Endodermal cell (in vitro differentiated cells): ENCODE measurements around the gene AZIN2. TPM values are rescaled to one million over a fixed set of nuclear protein-coding genes. Genes with fewer than 3 reads are reported as not detected.

Experiments used
- DNase-seq: peaks from one replicate; pipeline ENCODE4 v3.0.0-alpha.2; 2017
- H3K27ac ChIP-seq: 2 replicates; pipeline ENCODE4 v1.5.1; 2013; ENCODE audit warnings: mild to moderate bottlenecking, low read depth, low read length, moderate library complexity
- H3K27me3 ChIP-seq: 2 replicates; pipeline ENCODE4 v1.6.1; 2013; ENCODE audit warnings: mild to moderate bottlenecking, low read length, moderate library complexity; ENCODE audit not compliant: insufficient read depth, control insufficient read depth, poor library complexity, severe bottlenecking
- H3K36me3 ChIP-seq: 2 replicates; pipeline ENCODE4 v1.7.0; 2013; ENCODE audit warnings: mild to moderate bottlenecking, low read length, moderate library complexity; ENCODE audit not compliant: control insufficient read depth, insufficient read depth
- H3K4me1 ChIP-seq: one replicate; pipeline ENCODE4 v1.7.0; 2013; ENCODE audit warnings: low read length; ENCODE audit not compliant: control insufficient read depth, insufficient read depth
- H3K4me3 ChIP-seq: 2 replicates; pipeline ENCODE4 v1.5.1; 2013; ENCODE audit warnings: mild to moderate bottlenecking, low read length, moderate library complexity
- H3K9ac ChIP-seq: 2 replicates; pipeline ENCODE4 v1.6.1; 2013; ENCODE audit warnings: mild to moderate bottlenecking, low read length, moderate library complexity; ENCODE audit not compliant: poor library complexity, severe bottlenecking; ENCODE audit errors: extremely low read depth
- H3K9me3 ChIP-seq: 2 replicates; pipeline ENCODE4 v1.6.1; 2013; ENCODE audit warnings: mild to moderate bottlenecking, low read length, moderate library complexity; ENCODE audit not compliant: control insufficient read depth
- H3K27ac Mint-ChIP-seq: 2 replicates; pipeline ENCODE4 v1.8.0; 2020; ENCODE audit warnings: mixed read lengths
- H3K27me3 Mint-ChIP-seq: 2 replicates; pipeline ENCODE4 v1.8.0; 2021; ENCODE audit warnings: mild to moderate bottlenecking, mixed read lengths; ENCODE audit not compliant: insufficient read depth
- H3K36me3 Mint-ChIP-seq: 2 replicates; pipeline ENCODE4 v1.8.0; 2020; ENCODE audit warnings: low read depth, mixed read lengths
- H3K4me1 Mint-ChIP-seq: 2 replicates; pipeline ENCODE4 v1.8.0; 2020; ENCODE audit warnings: mixed read lengths
- H3K4me3 Mint-ChIP-seq: 2 replicates; pipeline ENCODE4 v1.8.0; 2020; ENCODE audit warnings: mild to moderate bottlenecking, moderate library complexity, mixed read lengths
- H3K9me3 Mint-ChIP-seq: 2 replicates; pipeline ENCODE4 v1.8.0; 2020; ENCODE audit warnings: mild to moderate bottlenecking, mixed read lengths
- CTCF ChIP-seq: fragments of 200-600 bp; sonication (generic); conservative IDR thresholded peaks from 2 replicates; pipeline ENCODE4 v1.5.0; 2021; ENCODE audit warnings: antibody characterized with exemption, mild to moderate bottlenecking
- WGBS, 2 experiments: methylation state at CpG; one replicate each; pipeline versions ENCODE4 v1.1.5 to v1.1.7; 2013; ENCODE audit warnings: missing lambda C conversion rate in 2 of 2, mixed read lengths in 1 of 2; ENCODE audit not compliant: insufficient coverage in 1 of 2, insufficient read length in 1 of 2; 5-methylcytosine and 5-hydroxymethylcytosine counted together
- total RNA-seq, 2 donors: library from RNA; stranded (reverse); fragmentation: NEBNext Ultra II Directional in 1 of 2; extraction: Animal tissue kit (Norgen Biotek cat#: 25700) in 1 of 2; gene quantifications; 2 replicates in 1 of 2; 3 replicates in 1 of 2; pipeline ENCODE4 v1.2.1, GENCODE V29; 2021

Gene AZIN2
- total RNA-seq, 2 donors from 2014 or later = 1.7 to 3.0 TPM

DNA sequence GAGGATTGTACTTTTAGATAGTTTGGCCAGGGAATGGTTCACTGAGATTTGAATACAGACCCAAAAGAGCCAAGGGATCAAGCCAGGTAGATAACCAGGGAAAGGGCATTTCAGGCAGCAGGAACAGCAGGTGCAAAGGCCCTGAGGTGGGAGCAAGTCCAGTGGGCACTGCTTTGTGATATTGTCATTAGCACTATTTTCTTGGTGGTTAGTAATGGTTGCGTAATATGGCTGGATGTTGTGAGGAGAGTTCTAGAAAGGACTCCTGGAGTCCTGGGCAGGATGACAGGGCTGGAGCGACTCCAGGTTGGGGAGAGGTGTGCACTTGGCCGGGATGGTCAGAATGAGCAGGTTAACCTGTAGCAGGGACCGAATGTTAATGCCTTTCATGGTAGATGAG is 4.4 kb downstream of the AZIN2 start:
- peaks cover 51% of the 10 kb centered on the region for H3K27me3 ChIP-seq
- Mint-ChIP-seq H3K27me3 (peaks cover 53% of the 10 kb centered on the region), H3K4me1 (peaks cover 3% of the 10 kb centered on the region), H3K36me3 (no peaks in the 10 kb centered on the region), H3K4me3 (no peak overlapping the region), H3K9me3 (no peaks in the 10 kb centered on the region), H3K27ac (no peak overlapping the region)
- no peak for TF ChIP-seq CTCF
- H3K4me3 ChIP-seq = no peak overlapping the region
- WGBS, 2 experiments = 90 to 92% methylated on average over 3 to 4 of the region's 4 CpGs
- H3K9me3 ChIP-seq = no peaks in the 10 kb centered on the region
- DNase-seq = no peak
- no peaks in the 10 kb centered on the region for H3K36me3 ChIP-seq
- no peaks in the 10 kb centered on the region for H3K4me1 ChIP-seq
- H3K9ac ChIP-seq = no peak overlapping the region
- H3K27ac ChIP-seq = no peak overlapping the region

- Histone ChIP-seq H3K27me3 (peaks cover 48% of the 10 kb centered on the region), H3K36me3 (no peaks in the 10 kb centered on the region), H3K9ac (no peak overlapping the region), H3K4me3 (no peak overlapping the region), H3K4me1 (no peaks in the 10 kb centered on the region), H3K27ac (no peak overlapping the region), H3K9me3 (no peaks in the 10 kb centered on the region)
- peak; percentile 87 for TF ChIP-seq CTCF
- no peaks in the 10 kb centered on the region for H3K36me3 Mint-ChIP-seq
- 43 to 45% methylated on average over 8 to 12 of the region's 12 CpGs for WGBS, 2 experiments
- no peak overlapping the region for H3K27ac Mint-ChIP-seq
- H3K27me3 Mint-ChIP-seq = peaks cover 51% of the 10 kb centered on the region
- peaks cover under 1% of the 10 kb centered on the region for H3K4me1 Mint-ChIP-seq
- H3K9me3 Mint-ChIP-seq = no peaks in the 10 kb centered on the region
- peak; percentile 92 for DNase-seq
- H3K4me3 Mint-ChIP-seq = no peak overlapping the region
Observed at GRCh38 chr1:33086384-33086850, 5.5 kb downstream of the AZIN2 start.

- DNase-seq = no peak
- H3K4me1 Mint-ChIP-seq = no peaks in the 10 kb centered on the region
- H3K27ac Mint-ChIP-seq = no peak overlapping the region
- H3K9ac ChIP-seq = no peak overlapping the region
- peaks cover 35% of the 10 kb centered on the region for H3K27me3 ChIP-seq
- no peaks in the 10 kb centered on the region for H3K36me3 Mint-ChIP-seq
- no peak overlapping the region for H3K4me3 Mint-ChIP-seq
- no peak overlapping the region for H3K4me3 ChIP-seq
- H3K4me1 ChIP-seq = no peaks in the 10 kb centered on the region
- peaks cover 38% of the 10 kb centered on the region for H3K27me3 Mint-ChIP-seq
- no peak overlapping the region for H3K27ac ChIP-seq
- no peaks in the 10 kb centered on the region for H3K36me3 ChIP-seq
- 82 to 89% methylated on average over 6 of the region's 6 CpGs for WGBS, 2 experiments
- H3K9me3 ChIP-seq = no peaks in the 10 kb centered on the region
- H3K9me3 Mint-ChIP-seq = no peaks in the 10 kb centered on the region
- TF ChIP-seq CTCF = no peak
Observed at GRCh38 chr1:33087677-33088076, 6.7 kb downstream of the AZIN2 start.
